Cardiac fibroblast (primary cell): ENCODE measurements around the gene RAB25.

Experiments used
- DNase-seq, 2 donors: peaks; one replicate each; pipeline versions ENCODE4 v3.0.0 to v3.0.0-alpha.2; 2010; ENCODE audit warnings: low read depth in 2 of 2
- H3K4me3 ChIP-seq, 2 donors: replicated peaks in 1 of 2; 1 replicate in 1 of 2; 2 replicates in 1 of 2; pipeline ENCODE4 v1.5.1; 2011; ENCODE audit warnings: low read depth in 2 of 2, low read length in 2 of 2, mild to moderate bottlenecking in 2 of 2, moderate library complexity in 1 of 2
- TF ChIP-seq, protein P1 (sequence below): IDR thresholded peaks from one replicate; pipeline ENCODE4 v1.5.1; 2011; ENCODE audit warnings: low read depth, mild to moderate bottlenecking, low read length, inconsistent platforms

The RAB25 gene

DNA sequence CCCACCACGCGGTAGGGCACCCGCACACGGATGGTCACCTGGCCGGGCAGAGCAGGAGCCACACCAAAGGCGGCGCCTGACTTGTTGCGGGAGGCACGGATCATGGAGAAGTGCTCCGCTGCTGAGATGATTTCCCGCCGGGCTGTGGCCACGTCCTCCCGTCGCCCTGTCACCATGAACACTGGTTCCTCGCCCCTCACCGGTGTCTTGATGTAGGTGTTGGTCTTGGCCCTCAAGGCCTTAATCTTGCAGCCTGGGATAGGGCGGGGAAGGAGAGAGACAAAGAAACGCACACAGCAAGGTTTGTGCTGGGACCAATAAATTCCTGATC is 16.4 kb downstream of the RAB25 start:
- TF ChIP-seq, protein P1, sequence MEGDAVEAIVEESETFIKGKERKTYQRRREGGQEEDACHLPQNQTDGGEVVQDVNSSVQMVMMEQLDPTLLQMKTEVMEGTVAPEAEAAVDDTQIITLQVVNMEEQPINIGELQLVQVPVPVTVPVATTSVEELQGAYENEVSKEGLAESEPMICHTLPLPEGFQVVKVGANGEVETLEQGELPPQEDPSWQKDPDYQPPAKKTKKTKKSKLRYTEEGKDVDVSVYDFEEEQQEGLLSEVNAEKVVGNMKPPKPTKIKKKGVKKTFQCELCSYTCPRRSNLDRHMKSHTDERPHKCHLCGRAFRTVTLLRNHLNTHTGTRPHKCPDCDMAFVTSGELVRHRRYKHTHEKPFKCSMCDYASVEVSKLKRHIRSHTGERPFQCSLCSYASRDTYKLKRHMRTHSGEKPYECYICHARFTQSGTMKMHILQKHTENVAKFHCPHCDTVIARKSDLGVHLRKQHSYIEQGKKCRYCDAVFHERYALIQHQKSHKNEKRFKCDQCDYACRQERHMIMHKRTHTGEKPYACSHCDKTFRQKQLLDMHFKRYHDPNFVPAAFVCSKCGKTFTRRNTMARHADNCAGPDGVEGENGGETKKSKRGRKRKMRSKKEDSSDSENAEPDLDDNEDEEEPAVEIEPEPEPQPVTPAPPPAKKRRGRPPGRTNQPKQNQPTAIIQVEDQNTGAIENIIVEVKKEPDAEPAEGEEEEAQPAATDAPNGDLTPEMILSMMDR: no peak

DNA sequence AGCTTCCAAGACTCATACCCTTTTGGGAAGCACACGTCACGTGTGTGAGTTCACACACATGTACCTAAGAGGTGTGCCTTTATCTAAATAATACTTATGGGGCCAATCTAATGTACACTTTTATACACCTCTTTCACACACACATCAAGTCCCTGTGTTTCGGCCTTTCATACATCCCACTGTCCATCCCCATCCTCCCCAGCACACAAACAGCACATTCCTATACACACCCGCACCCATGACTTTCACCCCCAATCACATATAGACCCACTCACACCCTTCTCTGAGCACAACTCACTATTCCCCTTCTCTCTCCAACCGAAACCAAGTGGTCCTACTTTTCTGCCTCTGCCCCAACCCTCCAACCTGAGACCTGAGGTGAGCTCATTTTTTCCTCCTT is 17.8 kb downstream of the RAB25 start:
- H3K4me3 ChIP-seq: no peak overlapping the region
- TF ChIP-seq, protein P1: no peak
- no peak for DNase-seq

More for the DNA sequence above, 16.4 kb downstream of the RAB25 start:
- no peak for DNase-seq
- no peak overlapping the region for H3K4me3 ChIP-seq

DNA sequence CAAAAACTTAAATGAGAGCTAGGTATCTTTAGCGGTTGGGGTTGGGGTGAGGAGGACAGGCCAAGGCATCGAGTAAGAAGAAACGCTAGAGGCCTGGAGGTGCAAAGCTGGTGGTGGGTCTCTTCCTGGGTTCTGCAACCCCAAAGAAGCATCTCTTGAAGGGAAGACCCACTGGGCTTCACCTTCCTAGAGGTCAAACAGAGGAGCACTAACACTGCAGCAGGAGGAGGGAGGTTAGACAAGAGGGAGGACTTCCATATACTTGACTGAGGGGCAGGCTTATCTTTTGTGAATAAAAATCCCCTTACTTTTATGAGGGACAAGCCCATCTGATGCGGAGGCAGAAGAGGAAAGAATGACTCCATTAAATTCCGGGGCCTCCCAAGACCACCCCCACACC is 18.8 kb downstream of the RAB25 start:
- DNase-seq: no peak
- no peak overlapping the region for H3K4me3 ChIP-seq
- TF ChIP-seq, protein P1: no peak

DNA sequence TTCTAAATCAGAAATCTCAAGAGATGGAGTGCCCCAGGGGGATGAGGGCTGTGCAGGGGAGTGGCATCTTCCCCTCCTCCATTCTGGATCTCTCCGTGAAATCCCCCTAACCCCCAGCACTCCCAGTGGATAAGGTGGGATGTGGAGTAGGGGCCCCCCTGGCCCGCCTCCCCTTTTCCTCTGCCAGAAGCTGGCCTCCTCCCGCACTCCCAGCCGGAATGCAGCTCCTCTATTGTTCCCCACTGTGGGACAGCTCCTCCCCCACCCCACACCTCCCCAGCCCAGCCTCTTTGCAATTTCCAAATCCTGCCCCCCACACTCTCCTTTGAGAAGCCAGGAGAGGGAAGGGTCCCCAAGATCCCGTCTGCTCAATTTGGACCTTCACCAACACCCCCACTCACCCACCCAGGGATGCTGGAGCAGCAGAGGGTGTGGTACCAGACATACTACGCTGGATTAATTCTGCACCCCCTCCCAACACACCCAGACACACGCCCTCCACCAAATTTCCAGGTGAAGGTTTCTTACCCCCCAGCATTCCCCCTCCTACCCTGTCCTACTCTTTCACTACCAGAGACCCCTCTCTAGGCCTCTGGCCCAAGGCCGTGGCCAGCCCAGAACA is 19.4 kb downstream of the RAB25 start:
- DNase-seq: no peak
- TF ChIP-seq, protein P1: no peak
- H3K4me3 ChIP-seq: peak overlapping the region; percentile 73 to 79

DNA sequence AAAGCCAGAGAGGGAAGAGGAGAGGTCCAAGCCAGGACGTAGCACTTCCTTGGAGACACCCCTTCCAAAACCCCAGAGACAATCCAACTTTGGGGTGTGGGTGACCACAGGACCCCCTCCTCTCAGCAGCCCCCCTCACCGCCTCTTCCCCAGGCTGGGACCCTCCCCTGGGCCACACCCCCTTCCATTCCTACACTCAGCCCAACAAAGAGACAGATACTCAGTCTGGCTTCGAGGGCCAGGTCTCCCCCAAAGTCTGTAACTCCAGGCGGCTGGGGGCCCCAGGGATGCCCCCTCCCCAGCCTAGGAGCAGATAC is 19.9 kb downstream of the RAB25 start:
- peak overlapping the region; percentile 73 to 79 for H3K4me3 ChIP-seq
- TF ChIP-seq, protein P1: no peak
- no peak for DNase-seq

DNA sequence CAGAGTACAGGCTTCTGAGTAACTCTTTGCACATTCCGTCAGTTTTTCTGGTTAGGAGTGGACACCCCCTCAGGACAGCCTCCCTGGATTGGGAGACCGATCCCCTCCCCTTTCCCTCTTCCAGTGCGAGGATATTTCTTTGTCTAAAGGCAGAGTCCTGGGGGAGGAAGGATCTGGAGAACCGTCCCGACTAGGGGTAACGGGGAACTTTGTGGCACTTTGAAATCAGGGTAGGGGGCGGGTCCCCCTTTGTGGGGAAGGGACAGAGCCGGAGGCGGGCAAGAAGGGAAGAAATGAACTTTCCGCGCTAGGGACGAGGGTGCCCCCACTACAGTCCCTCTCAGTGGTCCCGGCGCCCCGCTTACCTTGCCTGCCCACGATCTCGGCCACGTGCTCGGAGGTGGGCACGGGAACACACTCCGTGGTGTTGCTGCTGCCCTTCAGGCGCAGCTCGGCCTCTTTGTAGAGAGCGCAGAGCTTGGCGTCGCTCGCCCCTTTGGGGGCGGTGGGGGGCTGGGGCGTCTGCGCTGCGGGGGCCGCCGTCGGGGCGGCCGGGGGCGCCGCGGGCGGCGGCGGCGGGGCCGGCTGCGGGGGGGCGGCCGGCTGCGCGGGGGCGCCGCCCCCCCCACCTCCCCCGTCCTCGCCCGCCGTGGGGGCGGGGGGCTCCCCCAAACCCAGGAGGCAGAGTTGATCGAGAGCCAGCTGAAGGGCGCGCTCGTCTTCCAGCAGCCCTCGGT is 20.4 kb downstream of the RAB25 start:
- H3K4me3 ChIP-seq: peak overlapping the region; percentile 73 to 79
- no peak for DNase-seq
- TF ChIP-seq, protein P1: no peak
